ENCODE results near the gene NCKIPSD.

Gene NCKIPSD

GRCh38 chr3:48696156-48696555 lies 10.4 kb upstream of the NCKIPSD start:
- DNase-seq, result no peak

GRCh38 chr3:48695393-48695753 lies 9.7 kb upstream of the NCKIPSD start:
- no peak for DNase-seq

DNA sequence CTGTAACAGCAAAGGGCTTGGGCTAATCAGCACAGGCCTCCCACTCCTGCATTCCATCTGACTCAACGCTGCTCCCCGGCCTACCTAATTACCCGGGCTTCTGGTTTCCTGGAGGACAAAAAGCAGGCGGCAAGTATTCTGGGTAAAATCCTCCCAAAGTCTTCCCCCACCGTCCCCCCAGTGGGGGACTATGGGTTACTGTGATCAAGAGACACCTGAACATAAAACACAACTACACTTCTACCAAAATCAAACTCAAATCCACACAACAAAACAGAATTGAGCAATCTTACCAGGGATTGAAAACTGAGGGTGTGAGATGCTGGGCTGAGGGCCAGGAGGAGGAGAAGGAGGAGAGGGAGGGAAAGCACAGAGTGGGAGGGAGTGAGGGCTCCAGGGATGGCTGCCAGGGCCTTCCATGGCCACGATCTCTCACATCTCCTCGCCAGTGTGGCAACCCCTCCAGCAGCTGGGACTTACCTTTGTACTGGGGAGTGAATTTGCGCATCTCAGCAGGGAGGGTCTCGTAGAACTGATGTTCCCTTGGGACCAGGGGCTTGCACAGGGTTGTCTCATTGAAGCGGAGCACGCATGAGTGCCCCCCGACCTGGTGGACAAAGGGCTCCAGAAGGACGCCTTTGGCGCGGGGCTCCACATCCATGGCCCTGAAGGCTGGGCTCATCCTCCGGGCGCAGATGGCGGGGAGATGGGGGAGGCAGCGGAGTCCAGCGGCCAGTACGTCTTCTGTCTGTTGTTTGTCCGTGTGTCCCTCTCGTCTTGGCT lies 9.1 kb upstream of the NCKIPSD start:
- peak; percentile 15 for DNase-seq

- DNase-seq, result no peak
These were observed 8.1 kb upstream of the NCKIPSD start for GRCh38 chr3:48693826-48694225.

DNA sequence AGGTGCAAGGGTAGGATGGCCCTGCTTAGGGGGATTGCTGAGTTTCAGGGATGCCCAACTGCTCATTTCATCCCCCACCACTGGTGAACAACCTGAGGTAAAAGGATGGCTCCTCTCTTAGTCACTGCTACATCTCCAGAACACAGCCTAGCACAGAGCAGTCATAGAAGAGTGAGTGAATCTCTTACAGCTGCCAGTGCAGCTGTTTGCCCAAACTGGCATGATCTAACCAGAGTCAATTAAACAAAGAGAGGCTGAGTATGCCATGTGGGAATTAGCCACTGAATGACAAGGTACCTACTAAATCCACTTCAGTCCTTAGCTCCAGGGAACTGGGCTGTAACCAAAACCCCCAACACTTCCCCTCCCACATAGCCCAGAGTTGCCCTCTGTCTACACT lies 6.8 kb upstream of the NCKIPSD start:
- DNase-seq, result no peak

DNA sequence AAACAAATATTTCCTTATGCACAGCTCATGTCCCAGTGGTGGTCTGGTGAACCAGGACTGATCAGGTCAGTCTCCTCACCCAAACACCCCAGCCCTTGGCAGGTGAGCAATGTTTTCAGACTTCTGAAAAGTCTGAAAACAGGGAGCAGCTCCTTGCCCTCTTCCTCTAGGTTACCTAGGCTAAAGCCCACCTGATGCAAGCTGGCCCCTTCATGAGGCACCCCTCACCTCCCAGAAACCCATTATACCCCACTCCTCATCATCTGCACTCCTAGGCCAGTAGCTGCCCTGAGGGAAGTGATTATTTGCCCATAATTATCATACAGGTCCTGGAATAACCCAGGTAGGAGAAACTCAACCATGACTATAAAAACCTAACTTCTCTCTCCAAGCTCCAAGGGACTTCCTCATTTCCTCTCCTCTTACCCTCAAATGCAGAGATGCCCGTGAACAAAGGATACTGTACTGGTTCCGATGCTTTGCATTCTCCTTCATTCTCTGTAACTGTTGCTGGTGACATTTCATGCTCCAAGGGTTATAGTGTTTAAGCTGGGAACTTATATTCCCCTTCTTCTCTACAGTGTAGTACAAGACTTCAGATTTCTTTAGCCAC lies 5.2 kb upstream of the NCKIPSD start:
- DNase-seq, result no peak

DNA sequence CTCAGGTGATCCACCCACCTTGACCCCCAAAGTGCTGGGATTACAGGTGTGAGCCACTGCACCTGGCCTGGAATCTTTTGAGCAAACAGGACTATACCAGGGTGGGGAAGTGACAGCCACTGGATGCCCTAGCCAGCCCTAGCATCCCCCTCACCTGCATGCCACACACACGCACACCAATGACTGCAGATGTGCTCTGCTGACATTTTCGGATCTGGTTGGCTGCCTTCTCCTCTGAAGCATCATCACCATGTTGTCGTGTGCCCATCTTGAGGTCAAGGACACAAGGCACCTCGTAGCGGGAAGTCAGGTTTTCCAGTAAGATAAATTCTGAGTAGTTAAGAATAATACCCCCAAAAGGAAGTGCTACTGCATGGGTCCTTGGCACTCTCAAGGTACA lies 3.7 kb upstream of the NCKIPSD start:
- DNase-seq, result no peak

- no peak for DNase-seq
These were observed 3.0 kb upstream of the NCKIPSD start for GRCh38 chr3:48688737-48689075.

- no peak for DNase-seq
These were observed 2.5 kb upstream of the NCKIPSD start for GRCh38 chr3:48688032-48688736.

DNA sequence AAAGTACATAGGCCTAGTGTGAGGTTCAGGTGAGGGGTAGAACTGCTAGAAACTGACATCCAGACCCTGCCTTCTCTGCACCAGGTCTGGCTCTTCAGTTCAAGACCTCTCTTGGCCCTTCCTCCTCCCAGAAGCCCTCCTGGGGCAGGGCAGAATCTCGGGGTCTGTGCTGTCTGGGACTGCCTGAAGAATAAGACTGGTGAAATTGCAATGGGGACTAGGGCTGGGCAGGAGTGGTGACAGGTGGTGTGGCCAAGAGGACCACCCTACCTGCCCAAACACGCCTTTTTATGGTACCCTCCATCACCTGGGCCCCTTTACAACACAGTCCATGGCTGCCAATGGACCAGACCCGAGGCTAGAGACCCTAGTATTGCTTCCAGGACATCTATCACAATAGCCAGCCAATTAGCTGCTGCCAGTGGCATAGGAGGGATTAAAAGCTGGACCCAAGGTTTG lies 1.5 kb upstream of the NCKIPSD start:
- DNase-seq, result no peak

DNA sequence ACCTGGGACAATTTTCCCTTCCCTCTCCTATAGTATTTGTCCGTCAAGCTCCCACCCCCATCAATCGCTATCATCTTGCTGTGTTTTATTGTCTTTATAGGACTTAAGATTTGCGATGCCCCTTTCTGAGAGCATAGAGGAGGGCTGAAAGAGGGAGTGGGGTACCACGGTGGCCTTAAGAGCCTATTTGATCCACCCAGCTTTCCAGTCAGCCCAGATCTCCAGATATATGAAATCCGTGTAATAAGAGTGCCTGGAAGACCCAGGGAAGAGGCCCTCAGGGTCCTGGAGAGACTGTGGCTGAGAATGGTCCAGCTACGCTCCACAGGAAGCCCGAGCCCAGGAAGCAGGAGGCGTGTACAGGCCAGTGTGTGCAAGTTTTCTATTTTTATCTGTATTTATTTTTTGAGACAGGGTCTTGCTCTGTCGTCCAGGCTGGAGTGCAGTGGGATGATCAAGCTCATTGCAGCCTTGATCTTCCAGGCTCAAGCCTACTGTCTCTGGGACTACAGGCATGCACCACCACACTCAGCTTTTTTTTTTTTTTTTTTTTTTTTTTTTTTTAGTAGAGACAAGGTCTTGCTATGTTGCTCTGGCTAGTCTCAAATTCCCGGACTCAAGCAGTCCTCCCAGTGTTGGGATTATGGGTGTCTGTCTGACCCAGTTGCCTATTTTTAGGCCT lies 964 bp upstream of the NCKIPSD start:
- DNase-seq, result no peak

DNA sequence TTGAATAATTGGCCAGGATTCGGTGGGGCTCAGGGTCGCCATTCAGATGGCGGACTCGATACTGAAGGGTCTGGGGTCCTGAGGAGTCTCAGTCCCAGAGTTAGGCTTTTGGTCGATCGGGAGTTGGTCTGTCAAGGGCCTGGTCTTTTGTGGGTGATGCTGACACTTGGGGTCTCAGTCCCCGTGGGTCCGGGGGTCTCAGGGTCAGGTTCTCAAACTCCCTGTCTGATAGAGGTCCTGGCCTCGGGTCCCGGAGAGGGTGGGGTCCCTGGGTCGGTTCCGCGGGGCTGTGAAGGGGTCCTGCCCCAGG lies 467 bp downstream of the NCKIPSD start:
- no peak for DNase-seq

DNA sequence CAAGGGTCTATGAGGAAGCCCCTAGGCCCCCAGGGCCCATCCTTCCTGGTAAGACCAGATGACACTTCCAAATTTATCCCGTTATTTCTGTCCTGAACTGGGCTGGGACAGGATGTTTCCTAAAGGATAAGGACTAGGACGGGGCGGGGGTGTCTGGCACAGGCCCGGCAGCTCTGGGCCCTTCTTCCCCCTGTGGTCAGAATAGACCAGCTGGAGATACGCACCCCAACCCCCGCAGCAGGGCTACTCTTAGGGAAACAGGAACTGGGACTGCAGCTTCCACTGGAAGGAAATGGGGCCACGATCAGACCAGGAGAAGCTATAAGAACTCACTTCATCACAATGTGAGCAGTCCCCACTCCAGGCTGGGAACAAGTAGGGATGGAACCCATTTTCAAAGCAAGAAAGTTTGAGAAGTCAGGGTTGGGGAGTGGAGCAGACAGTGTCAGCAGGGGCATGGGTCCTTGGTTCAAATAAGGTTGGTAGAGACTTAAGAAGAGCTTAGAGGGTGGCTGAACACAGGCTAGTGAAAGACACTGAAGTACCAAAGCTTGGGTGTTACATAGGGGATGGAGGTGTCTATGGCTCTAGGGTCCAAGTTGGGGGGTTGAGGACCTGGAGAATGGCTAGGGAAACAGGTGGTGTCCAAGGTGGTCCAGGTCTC lies 1.1 kb downstream of the NCKIPSD start:
- DNase-seq, result no peak

- DNase-seq, result no peak
These were observed 1.7 kb downstream of the NCKIPSD start for GRCh38 chr3:48684054-48684349.

DNA sequence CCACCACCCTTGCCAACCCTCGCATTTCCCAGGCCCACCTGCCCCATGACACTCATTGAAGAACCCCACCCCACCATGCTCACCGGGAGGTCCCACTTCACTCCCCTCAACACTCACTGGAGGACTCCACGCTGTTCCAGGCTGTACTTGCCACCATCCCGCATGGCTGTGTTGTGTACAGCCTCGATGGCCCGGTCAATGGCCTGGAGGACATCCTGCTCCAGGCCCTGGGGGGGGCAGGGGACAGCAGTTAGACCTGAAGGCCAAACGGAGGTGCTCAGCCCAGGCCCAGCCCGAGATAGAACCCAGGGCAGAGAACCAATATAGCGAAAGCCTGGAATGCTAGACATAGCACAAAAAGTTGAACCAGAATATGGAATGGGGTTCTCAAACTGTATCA lies 2.9 kb downstream of the NCKIPSD start:
- DNase-seq, result no peak

- no peak for DNase-seq
These were observed 3.6 kb downstream of the NCKIPSD start for GRCh38 chr3:48681974-48682610.

DNA sequence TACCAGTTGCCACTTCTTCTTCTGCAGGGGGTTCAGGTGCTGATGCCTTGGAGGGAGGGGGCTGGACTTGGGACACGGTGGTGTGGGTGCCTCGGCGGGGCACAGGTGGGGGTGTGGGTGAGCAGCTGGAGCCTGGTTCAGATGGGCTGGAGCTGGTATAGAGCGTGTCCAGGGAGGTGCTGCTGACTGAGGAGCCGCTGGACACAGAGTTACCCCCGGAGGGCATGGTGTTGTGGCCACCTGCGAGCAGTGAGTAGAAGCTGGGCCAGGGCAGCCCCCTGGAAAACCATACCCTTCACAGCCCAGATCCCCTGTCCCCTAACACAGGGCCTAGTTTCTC lies 4.2 kb downstream of the NCKIPSD start:
- no peak for DNase-seq

DNA sequence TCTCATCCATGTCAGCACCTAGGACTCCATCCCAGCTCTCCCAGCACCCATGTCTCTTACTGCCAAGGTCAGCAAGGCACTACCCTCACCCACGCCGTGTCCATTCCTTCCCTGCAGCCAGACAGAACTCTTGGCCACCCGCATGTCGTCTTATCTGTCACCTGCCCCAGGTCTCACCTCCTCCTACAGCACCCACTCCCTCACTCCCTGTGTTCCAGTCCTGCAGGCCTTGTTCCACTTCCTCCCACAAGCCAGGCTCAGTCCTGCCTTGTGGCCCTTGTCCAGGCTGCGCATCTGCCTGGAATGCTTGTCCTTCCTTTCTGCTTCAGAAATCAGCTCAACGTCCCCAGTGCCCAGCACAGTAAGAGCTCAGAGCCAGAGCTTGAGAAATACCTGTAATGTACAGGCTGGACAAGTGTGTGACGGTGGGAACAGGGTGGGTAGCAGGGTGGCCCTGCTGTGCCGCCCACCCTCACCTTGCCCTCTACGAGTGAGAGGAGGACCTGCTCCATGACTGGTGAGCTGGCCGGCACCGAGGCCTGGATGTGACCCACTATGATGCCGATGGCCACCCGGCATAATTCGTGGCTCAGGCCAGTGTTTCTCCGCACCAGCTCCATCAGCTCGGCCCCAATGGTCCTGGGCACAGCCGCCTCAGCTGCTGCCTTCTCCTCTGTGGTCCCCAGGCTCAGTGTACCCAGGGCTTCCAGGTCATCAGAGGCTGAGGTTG lies 4.7 kb downstream of the NCKIPSD start:
- no peak for DNase-seq

DNA sequence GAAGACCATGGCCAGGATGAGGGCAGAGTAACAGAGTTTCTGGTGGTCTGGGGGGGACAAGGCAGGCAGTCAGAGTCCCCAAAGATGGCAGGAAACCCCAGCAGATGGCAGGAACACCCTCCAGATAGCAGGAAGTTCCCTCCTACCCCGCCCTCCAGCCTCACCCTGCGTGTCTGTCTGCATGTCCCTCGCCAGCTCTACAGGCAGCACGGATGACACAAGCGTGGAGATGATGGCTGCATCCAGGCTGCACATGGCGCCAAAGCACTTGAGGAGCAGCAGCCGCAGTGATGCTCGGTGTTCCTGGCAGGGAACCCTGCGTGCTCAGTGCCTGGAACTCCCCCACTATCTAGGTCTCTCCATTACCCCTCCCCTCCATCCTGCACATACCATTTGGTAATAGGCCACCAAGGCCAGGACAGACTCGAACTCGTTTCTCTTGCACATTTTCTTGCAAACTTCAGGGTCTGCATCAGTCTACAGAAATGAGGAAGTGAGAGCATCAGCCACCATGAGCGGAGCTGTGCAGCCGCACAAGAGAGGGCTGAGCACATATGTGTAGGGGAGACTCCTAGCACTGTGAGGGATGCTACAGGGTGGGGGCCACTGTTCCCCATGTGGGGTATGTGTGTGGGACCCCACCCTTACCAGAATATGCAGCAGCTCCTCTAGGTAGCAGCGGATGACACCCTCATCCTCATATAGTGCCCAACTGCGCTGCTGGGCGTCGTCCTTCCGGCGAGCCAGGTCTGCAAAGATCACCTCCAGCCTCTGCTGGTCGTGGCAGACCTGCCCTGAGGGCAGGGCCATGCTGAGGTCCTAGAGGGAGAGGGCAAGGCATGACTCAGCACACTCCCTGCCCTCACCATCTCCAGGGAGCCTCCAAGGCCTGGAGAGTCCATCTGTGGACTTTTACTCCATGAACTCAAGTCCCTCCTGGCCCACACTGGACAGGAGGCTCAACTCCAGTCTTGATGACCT lies 6.0 kb downstream of the NCKIPSD start:
- no peak for DNase-seq

- DNase-seq, result no peak
These were observed 6.9 kb downstream of the NCKIPSD start for GRCh38 chr3:48678566-48679380.

All from NCI-H1092 (cell line).